ENCODE measurements around the gene TRIP6. TPM values are rescaled to one million over a fixed set of nuclear protein-coding genes. Genes with fewer than 3 reads are reported as not detected.
A peak's percentile ranks its signal among the peaks of the same experiment; 100 is the strongest.

Gene TRIP6, protein sequence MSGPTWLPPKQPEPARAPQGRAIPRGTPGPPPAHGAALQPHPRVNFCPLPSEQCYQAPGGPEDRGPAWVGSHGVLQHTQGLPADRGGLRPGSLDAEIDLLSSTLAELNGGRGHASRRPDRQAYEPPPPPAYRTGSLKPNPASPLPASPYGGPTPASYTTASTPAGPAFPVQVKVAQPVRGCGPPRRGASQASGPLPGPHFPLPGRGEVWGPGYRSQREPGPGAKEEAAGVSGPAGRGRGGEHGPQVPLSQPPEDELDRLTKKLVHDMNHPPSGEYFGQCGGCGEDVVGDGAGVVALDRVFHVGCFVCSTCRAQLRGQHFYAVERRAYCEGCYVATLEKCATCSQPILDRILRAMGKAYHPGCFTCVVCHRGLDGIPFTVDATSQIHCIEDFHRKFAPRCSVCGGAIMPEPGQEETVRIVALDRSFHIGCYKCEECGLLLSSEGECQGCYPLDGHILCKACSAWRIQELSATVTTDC
- 100 to 1,000 TPM in 1 of 4 donors, 10 to 100 TPM in 3; 66.3 to 113 (median 80.7) TPM for total RNA-seq

GRCh38 chr7:100867040-100867775, at the start of gene TRIP6:
Gene TRIP6 (plus strand): TSS chr7:100867387. CDS start chr7:100867498, 111 bp downstream.
- Histone ChIP-seq H3K9me3 (no peaks in the 10 kb centered on the region), H3K27me3 (no peaks in the 10 kb centered on the region), H3K27ac (peak within 1 kb of the TSS; percentile 98), H3K4me1 (peaks cover 40% of the 10 kb centered on the region), H3K4me3 (peak within 1 kb of the TSS; percentile 94), H3K36me3 (peaks cover 27% of the 10 kb centered on the region)
- peak in 2 of 3 donors; percentile 4 to 78 for TF ChIP-seq POLR2AphosphoS5 (IDR thresholded peaks at IDR 0.05)
- TF ChIP-seq POLR2A (IDR thresholded peaks at IDR 0.05) = no peak
- TF ChIP-seq EP300 (IDR thresholded peaks at IDR 0.05) = no peak
- 3% methylated on average over 37 of the region's 42 CpGs for WGBS
- peak; percentile 96 to 97 for DNase-seq (ENCODE audit: low spot score in 2 of 2)

DNA sequence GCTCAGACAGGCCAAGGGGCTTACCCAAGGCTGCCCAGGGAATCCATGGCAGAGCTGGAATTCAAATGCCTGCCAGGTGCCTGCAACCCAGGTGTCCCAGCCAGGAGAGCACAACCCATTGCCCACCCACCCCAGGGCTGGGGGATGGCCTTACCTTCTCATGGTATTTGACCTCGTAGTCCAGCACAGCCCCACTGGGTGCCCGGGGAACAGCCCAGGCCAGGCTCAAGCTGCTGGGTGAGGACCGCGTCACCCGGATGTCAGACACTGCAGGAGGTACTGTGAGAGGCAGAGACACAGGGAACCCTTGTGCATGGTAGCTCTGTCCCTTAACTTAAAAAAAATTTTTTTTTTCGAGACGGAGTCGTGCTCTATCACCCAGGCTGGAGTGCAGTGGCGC, 48.8 kb upstream of the TRIP6 start:
- H3K27me3 ChIP-seq = no peaks in the 10 kb centered on the region
- no peaks in the 10 kb centered on the region for H3K4me1 ChIP-seq
- no peak for DNase-seq (ENCODE audit: low spot score in 2 of 2)
- H3K27ac ChIP-seq = no peak overlapping the region
- H3K4me3 ChIP-seq = no peak overlapping the region
- TF ChIP-seq CTCF (IDR thresholded peaks at IDR 0.05) = no peak
- no peak for TF ChIP-seq POLR2AphosphoS5 (IDR thresholded peaks at IDR 0.05)
- no peak for TF ChIP-seq POLR2A (IDR thresholded peaks at IDR 0.05)
- TF ChIP-seq EP300 (IDR thresholded peaks at IDR 0.05) = no peak
- H3K36me3 ChIP-seq = peaks cover 97% of the 10 kb centered on the region
- WGBS = 99% methylated on average over 6 of the region's 9 CpGs
- H3K9me3 ChIP-seq = no peaks in the 10 kb centered on the region

GRCh38 chr7:100818825-100819224, 48.4 kb upstream of the TRIP6 start:
- peaks cover 97% of the 10 kb centered on the region for H3K36me3 ChIP-seq
- no peak for DNase-seq (ENCODE audit: low spot score in 2 of 2)
- no peak for TF ChIP-seq CTCF (IDR thresholded peaks at IDR 0.05)
- TF ChIP-seq EP300 (IDR thresholded peaks at IDR 0.05) = no peak
- TF ChIP-seq POLR2A (IDR thresholded peaks at IDR 0.05) = no peak
- no peak for TF ChIP-seq POLR2AphosphoS5 (IDR thresholded peaks at IDR 0.05)
- H3K9me3 ChIP-seq = no peaks in the 10 kb centered on the region
- H3K4me1 ChIP-seq = peaks cover under 1% of the 10 kb centered on the region
- H3K27me3 ChIP-seq = no peaks in the 10 kb centered on the region
- 88% methylated on average over 6 of the region's 6 CpGs for WGBS
- no peak overlapping the region for H3K4me3 ChIP-seq
- H3K27ac ChIP-seq = no peak overlapping the region

DNA sequence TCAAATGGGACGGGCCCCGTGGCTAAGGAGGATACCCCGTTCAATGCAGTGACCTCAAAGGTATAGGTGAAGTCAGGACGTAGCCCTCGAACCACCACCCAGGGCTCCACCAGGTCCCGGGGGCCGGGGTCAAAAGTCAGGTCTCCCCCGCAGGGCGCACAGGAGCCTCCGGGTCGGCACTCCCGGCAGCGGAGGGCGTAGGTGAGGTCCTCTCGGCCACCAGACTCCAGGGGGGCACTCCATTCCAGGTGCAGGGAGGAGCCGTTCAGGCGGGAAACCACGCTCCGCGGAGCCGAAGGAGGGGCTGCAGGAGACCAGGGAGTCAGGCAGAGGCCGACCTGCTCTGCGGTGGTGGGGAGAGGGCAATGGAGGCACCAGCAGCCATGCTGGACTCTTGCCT, 47.6 kb upstream of the TRIP6 start:
- peaks cover 94% of the 10 kb centered on the region for H3K36me3 ChIP-seq
- whole genome bisulfite sequencing = no CpG with 5 or more reads among the region's 23 CpGs
- DNase-seq (ENCODE audit: low spot score in 2 of 2) = no peak

More for the DNA sequence above, 47.6 kb upstream of the TRIP6 start:
- Histone ChIP-seq H3K4me3 (no peak overlapping the region), H3K27ac (no peak overlapping the region), H3K9me3 (no peaks in the 10 kb centered on the region), H3K4me1 (peaks cover 8% of the 10 kb centered on the region), H3K27me3 (no peaks in the 10 kb centered on the region)
- TF ChIP-seq POLR2AphosphoS5 (IDR thresholded peaks at IDR 0.05) (no peak), CTCF (IDR thresholded peaks at IDR 0.05) (no peak), EP300 (IDR thresholded peaks at IDR 0.05) (no peak), POLR2A (IDR thresholded peaks at IDR 0.05) (no peak)
